CD4-positive, alpha-beta T cell (primary cell): ENCODE results near the gene SFT2D2. TPM values are rescaled to one million over a fixed set of nuclear protein-coding genes. Genes with fewer than 3 reads are reported as not detected.
A peak's percentile ranks its signal among the peaks of the same experiment; 100 is the strongest.

Experiments
- ATAC-seq: fragments of 200-7000 bp; cut with Tn5 transposase; one replicate; pipeline ENCODE4 v1.10.0; 2022; ENCODE audit warnings: mild to moderate bottlenecking; ENCODE audit not compliant: poor library complexity
- CTCF ChIA-PET: fragments of 350-600 bp; sonication (Branson Sonifier 250); formaldehyde crosslinking; loops from one replicate; lab custom pipeline; 2021; ENCODE audit warnings: antibody characterized with exemption, inconsistent platforms; lab: Charles Lee
- POLR2A ChIA-PET: fragments of 350-600 bp; sonication (Branson Sonifier 250); formaldehyde crosslinking; loops from one replicate; lab custom pipeline; 2021; ENCODE audit warnings: antibody characterized with exemption, inconsistent platforms; lab: Charles Lee
- DNase-seq, 14 experiments: peaks; one replicate each; pipeline ENCODE4 v3.0.0-alpha.2; 2013 to 2020; ENCODE audit warnings: mixed read lengths in 2 of 14
- H3K27ac ChIP-seq, 2 donors: one replicate each; pipeline versions ENCODE4 v1.5.1 to v1.7.0; 2013; ENCODE audit warnings: low read length in 2 of 2, low read depth in 1 of 2, mild to moderate bottlenecking in 1 of 2
- H3K27me3 ChIP-seq, 2 experiments: 1 replicate in 1 of 2; 2 replicates in 1 of 2; pipeline versions ENCODE4 v1.6.1 to v1.7.0; 2013; ENCODE audit warnings: low read length in 2 of 2, control low read depth in 1 of 2, mild to moderate bottlenecking in 1 of 2, moderate library complexity in 1 of 2; ENCODE audit not compliant: insufficient read depth in 2 of 2, control insufficient read depth in 1 of 2
- H3K36me3 ChIP-seq: one replicate; pipeline ENCODE4 v1.6.1; 2013; ENCODE audit warnings: low read length, control low read depth; ENCODE audit not compliant: insufficient read depth
- H3K4me1 ChIP-seq: one replicate; pipeline ENCODE4 v1.6.1; 2013; ENCODE audit warnings: low read length, control low read depth; ENCODE audit not compliant: insufficient read depth
- H3K4me3 ChIP-seq: one replicate; pipeline ENCODE4 v1.5.1; 2013; ENCODE audit warnings: mild to moderate bottlenecking, low read length, moderate library complexity
- H3K9me3 ChIP-seq, 2 experiments: 1 replicate in 1 of 2; 2 replicates in 1 of 2; pipeline versions ENCODE4 v1.6.1 to v1.7.0; 2013; ENCODE audit warnings: low read length in 2 of 2, mild to moderate bottlenecking in 2 of 2, control low read depth in 1 of 2, moderate library complexity in 1 of 2; ENCODE audit not compliant: control insufficient read depth in 1 of 2, insufficient read depth in 1 of 2
- H3K27ac Mint-ChIP-seq: one replicate; pipeline ENCODE4 v1.8.0; 2020; ENCODE audit warnings: mixed read lengths
- H3K27me3 Mint-ChIP-seq: one replicate; pipeline ENCODE4 v1.8.0; 2021; ENCODE audit warnings: mixed read lengths
- H3K36me3 Mint-ChIP-seq: one replicate; pipeline ENCODE4 v1.8.0; 2021; ENCODE audit warnings: low read depth, mixed read lengths
- H3K4me1 Mint-ChIP-seq: one replicate; pipeline ENCODE4 v1.8.0; 2021; ENCODE audit warnings: low read depth, mixed read lengths
- H3K4me3 Mint-ChIP-seq: one replicate; pipeline ENCODE4 v1.8.0; 2020; ENCODE audit warnings: mild to moderate bottlenecking, mixed read lengths
- H3K9me3 Mint-ChIP-seq: one replicate; pipeline ENCODE4 v1.8.0; 2020; ENCODE audit warnings: mixed read lengths
- CTCF ChIP-seq: fragments of 200-600 bp; IDR thresholded peaks from one replicate; pipeline ENCODE4 v1.8.0; 2022; ENCODE audit warnings: antibody characterized with exemption, mild to moderate bottlenecking
- intact Hi-C, 2 experiments: fragments of 100-400 bp; cut with DNase I in 1 of 2; cut with micrococcal nuclease in 1 of 2; formaldehyde crosslinking; loops; one replicate each; pipeline versions ENCODE4 v1.15.1 to v1.9.0; 2023 to 2025; cut with DNase I, micrococcal nuclease
- total RNA-seq, 174 experiments: library from RNA in 2 of 174; stranded (reverse) in 2 of 174; gene quantifications; one replicate each; pipeline ENCODE4 v1.2.3 and lab custom pipeline; 2021 to 2026

SFT2D2 gene
- total RNA-seq, 2 experiments from 2014 or later, result 47.0 to 51.7 TPM

GRCh38 chr1:168224991-168225390 is 813 bp upstream of the SFT2D2 start:
- peaks cover 49% of the 10 kb centered on the region for H3K4me1 Mint-ChIP-seq
- CTCF ChIA-PET, result interaction anchor here (0.7 to 4.0 kb wide), 2 partner anchors 9 to 10 kb away, joined by 3 to 21 read pairs; no protein-coding TSS in a partner anchor
- H3K27me3 Mint-ChIP-seq, result peaks cover 10% of the 10 kb centered on the region
- H3K9me3 ChIP-seq, result no peaks in the 10 kb centered on the region
- intact Hi-C loops, result loop anchor here (5.0 kb wide), 2 partner anchors 1142 to 1667 kb away; partner anchors contain the start of genes BLZF1 (in 1 of the 2), NME7 (in 1 of the 2) and SCYL3 (in 1 of the 2)
- no peaks in the 10 kb centered on the region for H3K27me3 ChIP-seq
- POLR2A ChIA-PET, result interaction anchor here (1.0 to 3.6 kb wide), 4 partner anchors 38 to 289 kb away, joined by 3 to 15 read pairs (median 3); no protein-coding TSS in a partner anchor
- DNase-seq (no peak), ATAC-seq (no peak)
- H3K4me1 ChIP-seq, result peaks cover 41% of the 10 kb centered on the region
- peak overlapping the region; percentile 99 for H3K4me3 Mint-ChIP-seq
- TF ChIP-seq CTCF, result no peak
- H3K9me3 Mint-ChIP-seq, result no peaks in the 10 kb centered on the region
- H3K27ac ChIP-seq, result no peak overlapping the region
- peak overlapping the region; percentile 88 for H3K27ac Mint-ChIP-seq
- H3K36me3 Mint-ChIP-seq, result peaks cover 32% of the 10 kb centered on the region
- peak overlapping the region; percentile 94 for H3K4me3 ChIP-seq
- peaks cover 10% of the 10 kb centered on the region for H3K36me3 ChIP-seq

DNA sequence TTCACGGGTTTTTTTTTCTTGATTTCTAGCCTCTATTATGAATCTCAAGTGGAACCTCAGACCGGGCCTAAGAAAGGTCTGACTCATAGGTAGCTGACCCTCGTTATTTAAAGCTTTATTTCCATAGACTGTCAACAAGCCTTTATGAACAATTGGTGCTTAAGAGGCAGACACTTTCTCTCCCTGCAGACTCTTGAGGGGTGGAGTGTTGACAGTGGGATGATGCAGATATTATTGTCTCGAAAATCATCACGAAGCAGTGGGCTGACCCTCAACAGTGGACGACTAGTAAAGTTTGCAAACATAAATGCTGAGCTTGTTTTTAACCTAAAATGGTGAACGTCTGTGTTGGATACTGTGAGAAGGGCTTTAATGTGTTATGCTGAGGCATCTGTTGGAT is 1.8 kb downstream of the SFT2D2 start:
- Mint-ChIP-seq H3K9me3 (no peaks in the 10 kb centered on the region), H3K36me3 (peaks cover 56% of the 10 kb centered on the region), H3K4me1 (peaks cover 69% of the 10 kb centered on the region), H3K4me3 (peak overlapping the region; percentile 99), H3K27ac (peak overlapping the region; percentile 88), H3K27me3 (peaks cover 5% of the 10 kb centered on the region)
- Histone ChIP-seq H3K9me3 (no peaks in the 10 kb centered on the region), H3K36me3 (peaks cover 36% of the 10 kb centered on the region), H3K27me3 (no peaks in the 10 kb centered on the region), H3K27ac (no peak overlapping the region), H3K4me1 (peaks cover 52% of the 10 kb centered on the region), H3K4me3 (no peak overlapping the region)
- no peak for ATAC-seq
- ChIA-PET CTCF (interaction anchor here (4.0 kb wide), 1 partner anchor 8 kb away, joined by 21 read pairs; no protein-coding TSS in a partner anchor), POLR2A (interaction anchor here (1.1 to 3.6 kb wide), 4 partner anchors 8 to 292 kb away, joined by 3 to 15 read pairs (median 10); partner anchors contain the start of gene TIPRL)
- DNase-seq, result no peak
- intact Hi-C loops, result loop anchor here (2.0 to 5.0 kb wide), 3 partner anchors 49 to 1665 kb away; partner anchors contain the start of genes BLZF1 (in 1 of the 2), NME7 (in 1 of the 2), SCYL3 (in 1 of the 2) and TIPRL (in 1 of the 2)
- TF ChIP-seq CTCF, result no peak

DNA sequence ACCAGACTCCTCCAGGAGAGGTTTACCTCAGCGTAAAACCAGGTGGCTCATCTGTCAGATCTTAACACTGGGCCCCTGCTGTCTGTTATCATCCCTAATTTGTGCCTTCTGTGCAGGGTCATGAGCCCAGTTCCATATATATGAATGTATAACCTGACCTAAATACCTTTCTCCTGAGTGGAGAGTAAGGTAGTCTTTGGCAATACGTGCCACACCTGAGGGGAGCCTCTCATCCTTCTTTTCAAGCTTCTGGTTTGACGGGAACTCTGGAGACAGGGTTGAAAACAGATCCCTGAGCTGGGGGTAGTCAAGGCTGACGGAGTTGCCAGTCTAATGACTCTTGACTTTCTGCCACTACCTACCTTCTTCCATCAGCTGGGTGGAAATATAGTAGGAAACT is 4.1 kb downstream of the SFT2D2 start:
- Histone ChIP-seq H3K27me3 (no peaks in the 10 kb centered on the region), H3K9me3 (no peaks in the 10 kb centered on the region), H3K36me3 (peaks cover 51% of the 10 kb centered on the region), H3K27ac (no peak overlapping the region), H3K4me1 (peaks cover 51% of the 10 kb centered on the region), H3K4me3 (no peak overlapping the region)
- Mint-ChIP-seq H3K4me3 (peak overlapping the region; percentile 48), H3K27me3 (no peaks in the 10 kb centered on the region), H3K27ac (peak overlapping the region; percentile 8), H3K36me3 (peaks cover 77% of the 10 kb centered on the region), H3K9me3 (no peaks in the 10 kb centered on the region), H3K4me1 (peaks cover 83% of the 10 kb centered on the region)
- ATAC-seq, result no peak
- TF ChIP-seq CTCF, result no peak
- no peak for DNase-seq
- ChIA-PET POLR2A (no interaction called here), CTCF (no interaction called here)
- intact Hi-C loops, result loop anchor here (5.0 to 10.0 kb wide), 4 partner anchors 135 to 1662 kb away; partner anchors contain the start of genes BLZF1 (in 1 of the 2), NME7 (in 1 of the 2), SCYL3 (in 1 of the 2) and SLC19A2 (in 1 of the 2)
